Keratinocyte (primary cell): ENCODE results near the gene SLF1.

Experiments used
- CTCF ChIP-seq, 3 experiments: IDR thresholded peaks in 1 of 3; conservative IDR thresholded peaks in 1 of 3; optimal IDR thresholded peaks in 1 of 3; 2 replicates in 2 of 3; 3 replicates in 1 of 3; pipeline versions ENCODE3 to v1.5.1; 2011; ENCODE audit warnings: low read length in 3 of 3, mild to moderate bottlenecking in 3 of 3, moderate library complexity in 2 of 3, control low read depth in 1 of 3, inconsistent platforms in 1 of 3; ENCODE audit not compliant: insufficient read depth in 2 of 3; ENCODE audit errors: extremely low read depth in 1 of 3
- EZH2 ChIP-seq: IDR thresholded peaks from one replicate; pipeline ENCODE4 v1.6.1; 2012; ENCODE audit warnings: inconsistent platforms, mild to moderate bottlenecking, low read length, moderate library complexity

DNA sequence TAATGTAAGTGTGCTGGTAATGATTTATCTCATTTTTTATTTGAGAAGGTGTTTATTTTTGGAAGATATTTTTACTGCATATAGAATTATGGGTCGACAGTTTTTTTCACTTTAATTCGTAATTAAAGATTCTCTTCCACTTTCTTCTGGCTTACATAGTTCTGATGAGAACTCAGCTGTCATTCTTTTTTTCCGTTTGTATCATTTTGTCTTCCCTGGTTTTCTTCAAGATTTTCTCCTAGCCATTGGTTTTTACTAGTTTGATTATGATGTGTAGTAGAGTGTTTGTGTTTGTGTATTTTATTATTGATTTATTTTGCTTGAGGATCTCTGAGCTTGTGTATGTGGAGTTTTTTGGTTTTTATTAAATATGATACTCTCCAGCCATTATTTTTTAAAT, 21.7 kb downstream of the SLF1 start:
- TF ChIP-seq CTCF (optimal IDR thresholded peaks at IDR 0.05 in 1 of 3, IDR thresholded peaks at IDR 0.05 in 1 of 3, conservative IDR thresholded peaks at IDR 0.05 in 1 of 3; ENCODE audit: extremely low read depth in 1 of 3, insufficient read depth in 2 of 3, low read length in 3 of 3): no peak
- TF ChIP-seq EZH2: no peak
